ENCODE measurements around the gene GLIS1. TPM values are rescaled to one million over a fixed set of nuclear protein-coding genes. Genes with fewer than 3 reads are reported as not detected.

GLIS1 gene
- total and polyA plus RNA-seq, 5 donors from 2014 or later = not detected

DNA sequence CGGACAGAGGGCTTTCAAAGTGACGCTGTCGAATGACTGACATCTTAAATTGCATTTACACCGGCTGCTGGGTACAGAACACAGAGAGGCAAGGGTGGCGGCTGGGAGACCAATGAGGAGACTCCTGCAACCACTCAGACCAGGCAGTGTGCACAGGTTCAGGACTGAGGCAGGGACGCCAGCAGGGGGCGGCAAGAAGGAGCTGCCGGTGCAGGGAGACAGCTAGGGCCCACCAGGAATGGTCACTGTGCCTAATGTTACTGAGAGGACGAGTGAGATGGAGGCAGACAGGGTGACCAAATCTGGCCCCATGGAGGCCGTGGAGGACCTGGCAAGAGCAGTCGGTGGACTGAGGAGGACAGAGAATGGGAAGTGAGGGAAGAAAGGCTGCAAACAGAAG is 23.5 kb downstream of the GLIS1 start:
- no peak overlapping the region for H3K27ac ChIP-seq (ENCODE audit: insufficient read depth, low read length, poor library complexity, severe bottlenecking)
- no peak overlapping the region for H3K4me3 ChIP-seq (ENCODE audit: low read depth, low read length)
- peaks cover 2% of the 10 kb centered on the region for H3K27me3 ChIP-seq (ENCODE audit: control insufficient read depth, insufficient read depth, low read length)
- H3K4me1 ChIP-seq (ENCODE audit: control insufficient read depth, insufficient read depth, low read length, poor library complexity, severe bottlenecking) = no peaks in the 10 kb centered on the region
- ATAC-seq (ENCODE audit: low read depth in 2 of 2) = no peak
- no peaks in the 10 kb centered on the region for H3K36me3 ChIP-seq (ENCODE audit: control insufficient read depth, insufficient read depth, low read length)
- Mint-ChIP-seq H3K36me3 (no peaks in the 10 kb centered on the region), H3K27ac (no peak overlapping the region), H3K27me3 (peaks cover 5% of the 10 kb centered on the region), H3K4me3 (no peak overlapping the region), H3K4me1 (no peaks in the 10 kb centered on the region), H3K9me3 (no peaks in the 10 kb centered on the region)
- H3K9me3 ChIP-seq (ENCODE audit: control insufficient read depth in 2 of 2, low read length in 2 of 2) = no peaks in the 10 kb centered on the region
- DNase-seq = no peak

DNA sequence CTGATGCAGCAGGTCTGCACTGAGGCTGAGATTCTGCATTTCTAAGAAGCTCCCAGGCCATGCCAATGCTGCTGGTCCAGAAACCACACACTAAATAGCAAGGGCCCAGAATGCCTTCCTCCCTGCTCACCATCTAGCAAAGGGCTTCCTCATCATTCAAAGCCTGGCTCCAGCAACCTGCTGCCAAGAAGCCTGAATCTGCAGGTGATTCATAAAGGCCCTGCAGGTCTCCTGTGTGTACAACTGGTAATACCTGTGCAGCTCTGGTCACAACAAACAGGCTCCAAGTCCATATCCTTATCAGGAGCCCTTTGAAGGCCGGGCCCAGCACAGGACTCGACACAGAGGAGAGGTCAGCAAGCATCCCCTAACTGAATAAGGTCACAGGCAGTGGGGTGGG is 26.7 kb downstream of the GLIS1 start:
- Histone ChIP-seq H3K9me3 (ENCODE audit: control insufficient read depth in 2 of 2, low read length in 2 of 2) (no peaks in the 10 kb centered on the region), H3K4me3 (ENCODE audit: low read depth, low read length) (no peak overlapping the region), H3K4me1 (ENCODE audit: control insufficient read depth, insufficient read depth, low read length, poor library complexity, severe bottlenecking) (no peaks in the 10 kb centered on the region), H3K36me3 (ENCODE audit: control insufficient read depth, insufficient read depth, low read length) (no peaks in the 10 kb centered on the region), H3K27ac (ENCODE audit: insufficient read depth, low read length, poor library complexity, severe bottlenecking) (no peak overlapping the region), H3K27me3 (ENCODE audit: control insufficient read depth, insufficient read depth, low read length) (no peaks in the 10 kb centered on the region)
- H3K4me1 Mint-ChIP-seq = no peaks in the 10 kb centered on the region
- no peak overlapping the region for H3K4me3 Mint-ChIP-seq
- H3K9me3 Mint-ChIP-seq = no peaks in the 10 kb centered on the region
- no peak overlapping the region for H3K27ac Mint-ChIP-seq
- DNase-seq = no peak
- ATAC-seq (ENCODE audit: low read depth in 2 of 2) = no peak
- no peaks in the 10 kb centered on the region for H3K36me3 Mint-ChIP-seq
- H3K27me3 Mint-ChIP-seq = no peaks in the 10 kb centered on the region

DNA sequence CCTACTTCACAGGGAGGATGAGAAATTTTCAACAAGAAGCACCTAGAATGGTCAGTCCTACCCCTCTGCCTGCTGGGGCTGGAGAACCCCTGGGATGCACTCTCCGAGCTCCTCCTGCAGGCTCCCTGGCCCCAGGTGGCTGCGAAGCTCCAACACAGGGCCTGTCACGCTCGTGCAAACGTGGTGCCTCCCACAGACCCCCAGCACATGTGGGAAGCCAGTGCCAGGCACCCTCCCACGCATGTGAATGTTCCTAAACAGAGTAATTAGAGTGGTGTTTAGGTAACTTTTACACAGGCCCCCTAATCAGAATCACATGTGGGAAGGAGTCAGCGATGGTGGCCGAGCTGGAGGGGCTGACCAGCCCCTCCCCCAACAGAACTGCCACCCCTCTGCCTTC is 28.4 kb downstream of the GLIS1 start:
- no peaks in the 10 kb centered on the region for H3K9me3 Mint-ChIP-seq
- no peak for ATAC-seq (ENCODE audit: low read depth in 2 of 2)
- no peak for DNase-seq
- H3K4me1 Mint-ChIP-seq = no peaks in the 10 kb centered on the region
- H3K4me1 ChIP-seq (ENCODE audit: control insufficient read depth, insufficient read depth, low read length, poor library complexity, severe bottlenecking) = no peaks in the 10 kb centered on the region
- H3K27me3 ChIP-seq (ENCODE audit: control insufficient read depth, insufficient read depth, low read length) = no peaks in the 10 kb centered on the region
- H3K27ac Mint-ChIP-seq = no peak overlapping the region
- no peak overlapping the region for H3K4me3 Mint-ChIP-seq
- peaks cover 10% of the 10 kb centered on the region for H3K27me3 Mint-ChIP-seq
- no peak overlapping the region for H3K4me3 ChIP-seq (ENCODE audit: low read depth, low read length)
- no peaks in the 10 kb centered on the region for H3K9me3 ChIP-seq (ENCODE audit: control insufficient read depth in 2 of 2, low read length in 2 of 2)
- H3K27ac ChIP-seq (ENCODE audit: insufficient read depth, low read length, poor library complexity, severe bottlenecking) = no peak overlapping the region
- no peaks in the 10 kb centered on the region for H3K36me3 Mint-ChIP-seq
- no peaks in the 10 kb centered on the region for H3K36me3 ChIP-seq (ENCODE audit: control insufficient read depth, insufficient read depth, low read length)

DNA sequence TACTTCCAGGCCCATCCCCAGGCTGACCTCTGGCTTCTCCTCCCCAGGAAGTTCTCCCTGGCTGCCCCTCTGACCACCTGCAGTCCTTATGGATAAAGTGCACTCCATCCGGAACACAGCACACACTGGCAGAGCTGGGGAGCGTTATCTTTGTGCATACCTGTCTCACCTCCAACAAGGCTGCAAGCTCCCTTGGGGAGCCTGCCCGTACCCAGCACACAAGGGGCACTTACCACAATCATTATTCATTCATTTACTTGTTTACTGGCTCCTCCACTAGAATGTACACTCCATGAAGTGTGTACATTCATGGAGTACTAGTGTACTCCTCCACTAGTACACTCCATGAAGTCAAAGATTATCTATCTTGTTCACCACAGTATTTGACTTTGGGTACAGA is 30.3 kb downstream of the GLIS1 start:
- DNase-seq (no peak), ATAC-seq (ENCODE audit: low read depth in 2 of 2) (no peak)
- H3K4me1 Mint-ChIP-seq = no peaks in the 10 kb centered on the region
- no peaks in the 10 kb centered on the region for H3K9me3 Mint-ChIP-seq
- no peak overlapping the region for H3K27ac Mint-ChIP-seq
- no peaks in the 10 kb centered on the region for H3K4me1 ChIP-seq (ENCODE audit: control insufficient read depth, insufficient read depth, low read length, poor library complexity, severe bottlenecking)
- no peak overlapping the region for H3K4me3 Mint-ChIP-seq
- H3K9me3 ChIP-seq (ENCODE audit: control insufficient read depth in 2 of 2, low read length in 2 of 2) = no peaks in the 10 kb centered on the region
- no peak overlapping the region for H3K4me3 ChIP-seq (ENCODE audit: low read depth, low read length)
- no peaks in the 10 kb centered on the region for H3K27me3 ChIP-seq (ENCODE audit: control insufficient read depth, insufficient read depth, low read length)
- H3K27me3 Mint-ChIP-seq = peaks cover 10% of the 10 kb centered on the region
- H3K36me3 Mint-ChIP-seq = no peaks in the 10 kb centered on the region
- H3K36me3 ChIP-seq (ENCODE audit: control insufficient read depth, insufficient read depth, low read length) = no peaks in the 10 kb centered on the region
- H3K27ac ChIP-seq (ENCODE audit: insufficient read depth, low read length, poor library complexity, severe bottlenecking) = no peak overlapping the region

DNA sequence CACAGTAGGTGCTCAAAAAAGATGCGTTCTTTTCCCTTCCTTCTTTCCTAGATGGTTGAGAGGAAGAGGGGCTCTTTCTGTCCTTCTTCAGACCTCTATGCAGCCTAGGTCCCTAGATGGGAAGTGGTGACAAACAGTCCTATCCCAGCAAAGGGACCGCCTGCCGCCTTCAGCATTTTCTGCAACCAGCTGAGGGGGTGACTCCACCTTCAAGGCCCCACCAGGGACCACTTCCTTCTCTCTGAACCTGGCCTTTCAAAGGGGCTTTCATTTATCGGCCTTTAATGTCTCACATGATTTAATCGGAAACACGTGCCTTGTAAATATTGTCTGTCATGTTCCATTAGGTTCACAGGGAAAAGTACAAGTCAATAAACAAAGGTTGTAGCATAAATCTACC is 32.6 kb downstream of the GLIS1 start:
- Mint-ChIP-seq H3K27ac (no peak overlapping the region), H3K36me3 (no peaks in the 10 kb centered on the region), H3K27me3 (peaks cover 10% of the 10 kb centered on the region), H3K4me3 (no peak overlapping the region), H3K4me1 (no peaks in the 10 kb centered on the region), H3K9me3 (peaks cover 0 to 1% (median 0%) of the 10 kb centered on the region in 7 donors)
- no peaks in the 10 kb centered on the region for H3K36me3 ChIP-seq (ENCODE audit: control insufficient read depth, insufficient read depth, low read length)
- DNase-seq (no peak), ATAC-seq (ENCODE audit: low read depth in 2 of 2) (no peak)
- H3K27me3 ChIP-seq (ENCODE audit: control insufficient read depth, insufficient read depth, low read length) = no peaks in the 10 kb centered on the region
- H3K4me1 ChIP-seq (ENCODE audit: control insufficient read depth, insufficient read depth, low read length, poor library complexity, severe bottlenecking) = no peaks in the 10 kb centered on the region
- H3K4me3 ChIP-seq (ENCODE audit: low read depth, low read length) = no peak overlapping the region
- no peaks in the 10 kb centered on the region for H3K9me3 ChIP-seq (ENCODE audit: control insufficient read depth in 2 of 2, low read length in 2 of 2)
- H3K27ac ChIP-seq (ENCODE audit: insufficient read depth, low read length, poor library complexity, severe bottlenecking) = no peak overlapping the region

DNA sequence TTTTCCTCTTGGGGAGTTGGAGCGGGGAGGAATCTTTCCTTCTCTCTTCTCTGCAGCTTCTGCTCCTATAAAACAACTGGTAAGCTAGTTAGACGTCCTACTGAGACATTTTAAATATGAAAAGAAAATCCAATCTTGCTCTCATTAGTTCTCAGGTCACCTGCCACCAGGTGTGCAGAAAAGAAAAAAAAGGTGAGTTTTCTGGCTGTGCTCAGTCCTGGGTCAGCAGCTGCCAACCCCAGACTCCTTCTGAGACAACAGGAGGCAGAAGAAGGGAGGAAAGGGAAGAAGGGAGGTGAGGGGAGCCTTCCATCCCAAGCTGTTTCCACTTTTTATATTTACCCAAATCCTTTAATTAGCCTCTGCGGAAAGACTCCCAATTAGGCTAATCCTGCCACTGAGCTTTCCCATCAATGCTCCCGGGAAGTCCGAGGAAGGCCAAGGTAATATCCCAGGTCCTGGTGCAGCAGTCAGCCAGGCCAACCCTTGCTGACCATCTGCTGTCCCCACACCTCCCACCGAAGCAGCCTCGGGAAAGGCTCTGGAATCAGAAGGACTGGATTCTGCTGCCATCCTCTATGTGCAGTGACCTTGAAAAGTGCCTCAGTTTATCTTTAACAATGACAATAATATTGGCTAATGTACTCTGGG is 33.4 kb downstream of the GLIS1 start:
- H3K4me3 ChIP-seq (ENCODE audit: low read depth, low read length) = no peak overlapping the region
- no peaks in the 10 kb centered on the region for H3K4me1 ChIP-seq (ENCODE audit: control insufficient read depth, insufficient read depth, low read length, poor library complexity, severe bottlenecking)
- DNase-seq (no peak), ATAC-seq (ENCODE audit: low read depth in 2 of 2) (no peak)
- Mint-ChIP-seq H3K4me1 (no peaks in the 10 kb centered on the region), H3K27me3 (peaks cover 12% of the 10 kb centered on the region), H3K4me3 (no peak overlapping the region), H3K9me3 (peaks cover 0 to 1% (median 0%) of the 10 kb centered on the region in 7 donors), H3K27ac (no peak overlapping the region), H3K36me3 (no peaks in the 10 kb centered on the region)
- H3K27ac ChIP-seq (ENCODE audit: insufficient read depth, low read length, poor library complexity, severe bottlenecking) = no peak overlapping the region
- no peaks in the 10 kb centered on the region for H3K36me3 ChIP-seq (ENCODE audit: control insufficient read depth, insufficient read depth, low read length)
- no peaks in the 10 kb centered on the region for H3K27me3 ChIP-seq (ENCODE audit: control insufficient read depth, insufficient read depth, low read length)
- no peaks in the 10 kb centered on the region for H3K9me3 ChIP-seq (ENCODE audit: control insufficient read depth in 2 of 2, low read length in 2 of 2)

DNA sequence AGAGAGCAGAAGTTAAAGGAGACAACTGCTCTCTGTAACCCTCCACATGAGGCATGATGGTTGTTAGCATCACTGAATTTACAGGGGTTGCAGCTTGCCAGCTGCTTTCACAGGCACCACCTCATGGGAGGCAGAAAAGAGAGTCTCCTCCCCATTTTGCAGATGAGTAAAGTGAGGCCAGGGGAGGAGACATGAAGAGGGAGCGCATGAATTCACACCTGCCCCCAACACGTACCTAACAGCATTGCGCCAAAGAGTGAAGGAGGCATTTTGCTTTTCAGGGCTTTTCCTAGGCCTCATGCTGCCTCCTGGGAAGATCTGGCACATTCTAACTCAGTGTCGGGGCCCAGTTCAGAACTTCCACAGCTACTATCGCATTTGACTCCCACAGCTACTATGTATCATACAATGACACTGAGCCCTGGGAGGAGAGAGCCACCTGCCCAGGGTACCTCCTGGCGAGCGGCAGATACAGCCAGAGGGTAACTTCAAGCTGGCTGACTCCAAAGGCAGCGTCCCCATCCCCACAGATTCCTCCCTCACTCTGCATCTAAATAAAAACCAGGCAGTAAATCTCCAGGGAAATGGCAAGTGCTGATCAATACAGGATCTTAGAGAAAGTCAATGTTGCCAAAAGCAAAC is 34.0 kb downstream of the GLIS1 start:
- Histone ChIP-seq H3K4me1 (ENCODE audit: control insufficient read depth, insufficient read depth, low read length, poor library complexity, severe bottlenecking) (no peaks in the 10 kb centered on the region), H3K27me3 (ENCODE audit: control insufficient read depth, insufficient read depth, low read length) (no peaks in the 10 kb centered on the region), H3K27ac (ENCODE audit: insufficient read depth, low read length, poor library complexity, severe bottlenecking) (no peak overlapping the region), H3K9me3 (ENCODE audit: control insufficient read depth in 2 of 2, low read length in 2 of 2) (no peaks in the 10 kb centered on the region), H3K36me3 (ENCODE audit: control insufficient read depth, insufficient read depth, low read length) (no peaks in the 10 kb centered on the region), H3K4me3 (ENCODE audit: low read depth, low read length) (no peak overlapping the region)
- Mint-ChIP-seq H3K27me3 (peaks cover 14% of the 10 kb centered on the region), H3K4me1 (no peaks in the 10 kb centered on the region), H3K9me3 (peaks cover 0 to 1% (median 0%) of the 10 kb centered on the region in 7 donors), H3K27ac (no peak overlapping the region), H3K4me3 (no peak overlapping the region), H3K36me3 (no peaks in the 10 kb centered on the region)
- ATAC-seq (ENCODE audit: low read depth in 2 of 2) (no peak), DNase-seq (no peak)

DNA sequence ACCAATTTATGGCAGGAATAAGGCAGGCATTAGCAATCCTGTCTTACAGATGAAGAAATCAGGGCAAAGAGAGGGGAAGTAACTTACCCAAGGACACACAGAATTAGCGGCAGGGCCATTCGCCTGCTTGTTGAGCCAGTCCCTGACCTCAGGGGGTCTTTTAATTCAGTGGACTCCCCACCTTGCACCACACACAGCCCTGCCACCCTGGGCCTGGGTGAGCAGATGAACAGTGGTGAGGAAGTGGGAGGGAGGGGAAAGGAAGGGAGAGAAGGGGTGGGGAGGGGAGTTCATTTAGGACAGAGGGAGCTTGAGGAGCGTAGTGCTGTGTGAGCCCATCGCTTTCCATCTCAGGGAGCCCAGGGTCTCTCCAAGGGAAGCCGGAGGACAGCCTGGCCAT is 34.7 kb downstream of the GLIS1 start:
- Mint-ChIP-seq H3K4me3 (no peak overlapping the region), H3K4me1 (no peaks in the 10 kb centered on the region), H3K36me3 (no peaks in the 10 kb centered on the region), H3K27me3 (peaks cover 14% of the 10 kb centered on the region), H3K27ac (no peak overlapping the region), H3K9me3 (peaks cover 0 to 1% (median 0%) of the 10 kb centered on the region in 7 donors)
- no peak for ATAC-seq (ENCODE audit: low read depth in 2 of 2)
- H3K4me3 ChIP-seq (ENCODE audit: low read depth, low read length) = no peak overlapping the region
- no peak for DNase-seq
- no peaks in the 10 kb centered on the region for H3K27me3 ChIP-seq (ENCODE audit: control insufficient read depth, insufficient read depth, low read length)
- H3K9me3 ChIP-seq (ENCODE audit: control insufficient read depth in 2 of 2, low read length in 2 of 2) = no peaks in the 10 kb centered on the region
- no peak overlapping the region for H3K27ac ChIP-seq (ENCODE audit: insufficient read depth, low read length, poor library complexity, severe bottlenecking)
- no peaks in the 10 kb centered on the region for H3K36me3 ChIP-seq (ENCODE audit: control insufficient read depth, insufficient read depth, low read length)
- H3K4me1 ChIP-seq (ENCODE audit: control insufficient read depth, insufficient read depth, low read length, poor library complexity, severe bottlenecking) = no peaks in the 10 kb centered on the region
